NB4 (cell line): ENCODE measurements around the gene AKAP10.

Experiments used
- DNase-seq: peaks from one replicate; pipeline ENCODE4 v3.0.0; 2010; ENCODE audit warnings: low read depth
- H3K4me3 ChIP-seq: one replicate; pipeline ENCODE4 v1.5.1; 2011; ENCODE audit warnings: mild to moderate bottlenecking, low read depth, low read length, moderate library complexity
- CTCF ChIP-seq: IDR thresholded peaks from one replicate; pipeline ENCODE4 v1.5.1; 2012; ENCODE audit warnings: low read depth, low read length
- MYC ChIP-seq: IDR thresholded peaks from 2 replicates; pipeline ENCODE4 v1.6.1; 2011; ENCODE audit warnings: low read depth, low read length
- POLR2A ChIP-seq: IDR thresholded peaks from 2 replicates; pipeline ENCODE4 v1.6.1; 2011; ENCODE audit warnings: mild to moderate bottlenecking; ENCODE audit not compliant: insufficient read length; ENCODE audit errors: extremely low read depth
- TF ChIP-seq, protein P1 (sequence below): IDR thresholded peaks from 2 replicates; pipeline ENCODE4 v1.6.1; 2011; ENCODE audit warnings: low read depth, low read length

The AKAP10 gene

GRCh38 chr17:19915245-19915978 is 62.2 kb downstream of the AKAP10 start:
- DNase-seq, result no peak
- H3K4me3 ChIP-seq, result no peak overlapping the region
- no peak for TF ChIP-seq CTCF
- TF ChIP-seq MYC, result no peak
- TF ChIP-seq POLR2A, result no peak
- TF ChIP-seq, protein P1, sequence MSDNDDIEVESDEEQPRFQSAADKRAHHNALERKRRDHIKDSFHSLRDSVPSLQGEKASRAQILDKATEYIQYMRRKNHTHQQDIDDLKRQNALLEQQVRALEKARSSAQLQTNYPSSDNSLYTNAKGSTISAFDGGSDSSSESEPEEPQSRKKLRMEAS, result no peak

- TF ChIP-seq CTCF (no peak), MYC (no peak), POLR2A (no peak)
- TF ChIP-seq, protein P1, result no peak
- H3K4me3 ChIP-seq, result no peak overlapping the region
- no peak for DNase-seq
These were observed 66.6 kb downstream of the AKAP10 start for GRCh38 chr17:19911033-19911432.

- no peak overlapping the region for H3K4me3 ChIP-seq
- TF ChIP-seq, protein P1, result no peak
- TF ChIP-seq POLR2A, result no peak
- TF ChIP-seq CTCF, result no peak
- no peak for TF ChIP-seq MYC
- no peak for DNase-seq
These were observed 68.5 kb downstream of the AKAP10 start for GRCh38 chr17:19909139-19909538.

- no peak for DNase-seq
- TF ChIP-seq, protein P1, result no peak
- no peak for TF ChIP-seq MYC
- TF ChIP-seq CTCF, result no peak
- no peak for TF ChIP-seq POLR2A
- no peak overlapping the region for H3K4me3 ChIP-seq
These were observed 72.1 kb downstream of the AKAP10 start for GRCh38 chr17:19905502-19905901.

DNA sequence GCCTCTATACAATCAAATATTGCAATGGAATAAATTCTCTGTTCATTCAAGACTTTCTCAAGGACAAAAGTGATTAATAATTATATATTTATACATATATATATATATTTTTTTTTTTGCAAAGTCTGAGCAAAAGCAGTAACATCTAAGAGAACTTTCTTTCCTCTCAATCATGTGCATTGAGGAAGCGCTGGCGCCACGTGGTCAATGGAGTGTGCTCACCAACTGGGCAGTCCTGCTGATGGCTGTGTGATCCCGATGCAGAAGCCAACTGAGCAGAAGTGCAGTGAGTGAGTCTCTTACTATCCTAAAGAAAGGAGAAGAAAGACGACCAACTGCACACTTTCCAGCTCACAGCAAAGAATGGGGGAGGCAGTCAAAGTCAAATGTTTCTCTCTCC is 72.7 kb downstream of the AKAP10 start:
- no peak overlapping the region for H3K4me3 ChIP-seq
- no peak for DNase-seq
- TF ChIP-seq, protein P1, result no peak
- TF ChIP-seq CTCF (no peak), POLR2A (no peak), MYC (no peak)
